ENCODE data around the gene VSTM5.

GRCh38 chr11:93840180-93840579, 10.2 kb downstream of the VSTM5 start:
- TF ChIP-seq POLR2A (IDR thresholded peaks at IDR 0.05; ENCODE audit: low read length): no peak
- TF ChIP-seq GATA1 (IDR thresholded peaks at IDR 0.05; ENCODE audit: low read depth, low read length): no peak

Measured in erythroblast (primary cell).